Right atrium auricular region (tissue), 2 donors: Measurements from ENCODE around the gene PKD2. TPM values are rescaled to one million over a fixed set of nuclear protein-coding genes. Genes with fewer than 3 reads are reported as not detected.
A peak's percentile ranks its signal among the peaks of the same experiment; 100 is the strongest.
"Not testable (repeated sequence)": the region's sequence is repeated elsewhere in the genome, so short reads cannot be mapped to it uniquely, and the experiment has no call there.

ENCODE experiments used
- DNase-seq: peaks from one replicate; pipeline ENCODE4 v3.0.0-alpha.2; 2019; ENCODE audit warnings: low spot score
- H3K27ac ChIP-seq, 2 donors: fragments of 200-600 bp; sonication (generic); 1 replicate in 1 of 2; 2 replicates in 1 of 2; pipeline ENCODE4 v1.5.1; 2016 to 2019
- H3K27me3 ChIP-seq, 2 donors: fragments of 200-600 bp; sonication (generic); one replicate each; pipeline versions ENCODE4 v1.5.1 to v1.6.0; 2017 to 2019
- H3K36me3 ChIP-seq: fragments of 200-600 bp; sonication (generic); one replicate; pipeline ENCODE4 v1.5.1; 2016
- H3K4me1 ChIP-seq, 2 donors: fragments of 200-600 bp; sonication (generic); one replicate each; pipeline versions ENCODE4 v1.5.1 to v1.6.0; 2017 to 2019
- H3K4me3 ChIP-seq, 2 donors: fragments of 200-600 bp; sonication (generic); 1 replicate in 1 of 2; 2 replicates in 1 of 2; pipeline ENCODE4 v1.5.1; 2017 to 2019; ENCODE audit warnings: mild to moderate bottlenecking in 1 of 2, moderate library complexity in 1 of 2
- H3K9me3 ChIP-seq, 2 donors: fragments of 200-600 bp; sonication (generic); one replicate each; pipeline ENCODE4 v1.5.1; 2019
- CTCF ChIP-seq, 2 donors: fragments of 200-600 bp; sonication (generic); IDR thresholded peaks; one replicate each; pipeline ENCODE4 v1.5.1; 2019; ENCODE audit warnings: antibody characterized with exemption in 2 of 2
- total RNA-seq, 2 donors: library from RNA; depleted of rRNA; stranded (reverse); fragments of >200 nt; gene quantifications; one replicate each; pipeline ENCODE4 v1.1.0, GENCODE V29; 2016

Gene PKD2
- total RNA-seq, 2 donors from 2014 or later, result 21.5 to 32.7 TPM

GRCh38 chr4:87995435-87995834, 12.0 kb upstream of the PKD2 start:
- no peak for DNase-seq
- TF ChIP-seq CTCF (IDR thresholded peaks at IDR 0.05), result no peak
- no peaks in the 10 kb centered on the region for H3K36me3 ChIP-seq
- H3K4me1 ChIP-seq, result no peaks in the 10 kb centered on the region
- no peaks in the 10 kb centered on the region for H3K9me3 ChIP-seq
- H3K27ac ChIP-seq, result no peak overlapping the region
- no peaks in the 10 kb centered on the region for H3K27me3 ChIP-seq
- no peak overlapping the region for H3K4me3 ChIP-seq

- not testable (repeated sequence) for H3K4me1 ChIP-seq, H3K27me3 ChIP-seq, H3K36me3 ChIP-seq, H3K9me3 ChIP-seq, DNase-seq, H3K4me3 ChIP-seq, H3K27ac ChIP-seq
These were observed 8.2 kb upstream of the PKD2 start for GRCh38 chr4:87999191-87999691.

- no peak overlapping the region for H3K4me3 ChIP-seq
- DNase-seq, result no peak
- no peak overlapping the region for H3K27ac ChIP-seq
These were observed 5.6 kb upstream of the PKD2 start for GRCh38 chr4:88001871-88002270.

GRCh38 chr4:88002786-88003185, 4.6 kb upstream of the PKD2 start:
- H3K4me1 ChIP-seq, result peaks cover 0 to 5% of the 10 kb centered on the region in 2 donors
- no peak for DNase-seq
- no peak for TF ChIP-seq CTCF (IDR thresholded peaks at IDR 0.05)
- no peaks in the 10 kb centered on the region for H3K9me3 ChIP-seq
- H3K27me3 ChIP-seq, result no peaks in the 10 kb centered on the region
- H3K36me3 ChIP-seq, result no peaks in the 10 kb centered on the region
- H3K4me3 ChIP-seq, result no peak overlapping the region
- no peak overlapping the region for H3K27ac ChIP-seq

More at GRCh38 chr4:88001871-88002270, 5.6 kb upstream of the PKD2 start:
- H3K9me3 ChIP-seq, result no peaks in the 10 kb centered on the region
- no peaks in the 10 kb centered on the region for H3K27me3 ChIP-seq
- H3K4me1 ChIP-seq, result peaks cover 0 to under 1% of the 10 kb centered on the region in 2 donors
- H3K36me3 ChIP-seq, result no peaks in the 10 kb centered on the region
- no peak for TF ChIP-seq CTCF (IDR thresholded peaks at IDR 0.05)

GRCh38 chr4:88003261-88003660, 4.2 kb upstream of the PKD2 start:
- DNase-seq, result no peak
- H3K36me3 ChIP-seq, result no peaks in the 10 kb centered on the region
- H3K27me3 ChIP-seq, result no peaks in the 10 kb centered on the region
- no peak for TF ChIP-seq CTCF (IDR thresholded peaks at IDR 0.05)
- no peaks in the 10 kb centered on the region for H3K9me3 ChIP-seq
- H3K4me3 ChIP-seq, result no peak overlapping the region
- no peak overlapping the region for H3K27ac ChIP-seq
- H3K4me1 ChIP-seq, result peaks cover 0 to 5% of the 10 kb centered on the region in 2 donors

GRCh38 chr4:88005076-88005475, 2.4 kb upstream of the PKD2 start:
- peak overlapping the region in 1 of 2 donors; percentile 2 for H3K27ac ChIP-seq
- no peaks in the 10 kb centered on the region for H3K36me3 ChIP-seq
- H3K27me3 ChIP-seq, result no peaks in the 10 kb centered on the region
- H3K4me3 ChIP-seq, result no peak overlapping the region
- TF ChIP-seq CTCF (IDR thresholded peaks at IDR 0.05), result no peak
- H3K4me1 ChIP-seq, result peaks cover 0 to 21% of the 10 kb centered on the region in 2 donors
- H3K9me3 ChIP-seq, result no peaks in the 10 kb centered on the region
- DNase-seq, result no peak
